Measurements from ENCODE around the gene EEIG1.

GRCh38 chr9:127971357-127972235 is 9.2 kb downstream of the EEIG1 start:
- TF ChIP-seq POLR2A (IDR thresholded peaks at IDR 0.05) (no peak), CTCF (IDR thresholded peaks at IDR 0.05) (no peak), EP300 (IDR thresholded peaks at IDR 0.05) (no peak)

All from tibial nerve (tissue), 4 donors.